Astrocyte of the cerebellum (primary cell): ENCODE results near the gene IQSEC1.

Experiments
- DNase-seq: peaks from one replicate; pipeline ENCODE4 v3.0.0-alpha.2; 2011; ENCODE audit warnings: low read depth
- H3K4me3 ChIP-seq: 2 replicates; pipeline ENCODE4 v1.5.1; 2011; ENCODE audit warnings: mild to moderate bottlenecking, low read depth, low read length, moderate library complexity
- in situ Hi-C: cut with HindIII; loops from 2 replicates; pipeline ENCODE4 v1.10.0; 2017; ENCODE audit warnings: low sequenced_read_pairs
- TF ChIP-seq, protein P1 (sequence below): IDR thresholded peaks from 2 replicates; pipeline ENCODE4 v1.5.1; 2012; ENCODE audit warnings: low read length, low read depth, moderate library complexity, mild to moderate bottlenecking; ENCODE audit errors: missing control alignments

IQSEC1 gene

DNA sequence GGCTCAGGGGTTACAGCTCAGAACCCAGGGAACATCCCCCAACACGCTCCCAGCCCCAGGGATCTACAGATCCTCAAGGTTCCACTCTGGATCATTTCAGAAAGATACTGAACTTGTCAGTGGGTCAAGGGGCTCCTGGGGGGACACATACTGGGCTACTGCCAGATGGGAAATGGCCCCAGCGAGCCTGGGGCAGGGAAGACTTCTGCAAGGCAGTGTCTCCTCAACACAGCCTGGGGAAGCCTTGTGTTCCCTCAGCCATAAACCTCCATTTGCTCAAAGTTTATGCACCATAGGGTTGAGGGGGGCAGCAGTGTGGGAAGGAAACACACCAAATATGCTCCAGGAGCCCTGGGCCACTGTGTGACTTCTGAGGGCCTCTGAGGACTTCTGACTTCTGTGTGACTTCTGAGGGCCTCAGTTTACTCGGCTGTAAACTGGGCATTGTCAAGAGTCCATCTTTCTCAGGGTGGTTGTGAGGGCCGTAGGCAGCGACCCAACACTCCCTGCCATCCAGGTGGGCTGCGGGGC lies 58.4 kb downstream of the IQSEC1 start:
- no peak overlapping the region for H3K4me3 ChIP-seq
- TF ChIP-seq, protein P1, sequence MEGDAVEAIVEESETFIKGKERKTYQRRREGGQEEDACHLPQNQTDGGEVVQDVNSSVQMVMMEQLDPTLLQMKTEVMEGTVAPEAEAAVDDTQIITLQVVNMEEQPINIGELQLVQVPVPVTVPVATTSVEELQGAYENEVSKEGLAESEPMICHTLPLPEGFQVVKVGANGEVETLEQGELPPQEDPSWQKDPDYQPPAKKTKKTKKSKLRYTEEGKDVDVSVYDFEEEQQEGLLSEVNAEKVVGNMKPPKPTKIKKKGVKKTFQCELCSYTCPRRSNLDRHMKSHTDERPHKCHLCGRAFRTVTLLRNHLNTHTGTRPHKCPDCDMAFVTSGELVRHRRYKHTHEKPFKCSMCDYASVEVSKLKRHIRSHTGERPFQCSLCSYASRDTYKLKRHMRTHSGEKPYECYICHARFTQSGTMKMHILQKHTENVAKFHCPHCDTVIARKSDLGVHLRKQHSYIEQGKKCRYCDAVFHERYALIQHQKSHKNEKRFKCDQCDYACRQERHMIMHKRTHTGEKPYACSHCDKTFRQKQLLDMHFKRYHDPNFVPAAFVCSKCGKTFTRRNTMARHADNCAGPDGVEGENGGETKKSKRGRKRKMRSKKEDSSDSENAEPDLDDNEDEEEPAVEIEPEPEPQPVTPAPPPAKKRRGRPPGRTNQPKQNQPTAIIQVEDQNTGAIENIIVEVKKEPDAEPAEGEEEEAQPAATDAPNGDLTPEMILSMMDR = no peak
- no peak for DNase-seq
- in situ Hi-C loops = no loop called here

DNA sequence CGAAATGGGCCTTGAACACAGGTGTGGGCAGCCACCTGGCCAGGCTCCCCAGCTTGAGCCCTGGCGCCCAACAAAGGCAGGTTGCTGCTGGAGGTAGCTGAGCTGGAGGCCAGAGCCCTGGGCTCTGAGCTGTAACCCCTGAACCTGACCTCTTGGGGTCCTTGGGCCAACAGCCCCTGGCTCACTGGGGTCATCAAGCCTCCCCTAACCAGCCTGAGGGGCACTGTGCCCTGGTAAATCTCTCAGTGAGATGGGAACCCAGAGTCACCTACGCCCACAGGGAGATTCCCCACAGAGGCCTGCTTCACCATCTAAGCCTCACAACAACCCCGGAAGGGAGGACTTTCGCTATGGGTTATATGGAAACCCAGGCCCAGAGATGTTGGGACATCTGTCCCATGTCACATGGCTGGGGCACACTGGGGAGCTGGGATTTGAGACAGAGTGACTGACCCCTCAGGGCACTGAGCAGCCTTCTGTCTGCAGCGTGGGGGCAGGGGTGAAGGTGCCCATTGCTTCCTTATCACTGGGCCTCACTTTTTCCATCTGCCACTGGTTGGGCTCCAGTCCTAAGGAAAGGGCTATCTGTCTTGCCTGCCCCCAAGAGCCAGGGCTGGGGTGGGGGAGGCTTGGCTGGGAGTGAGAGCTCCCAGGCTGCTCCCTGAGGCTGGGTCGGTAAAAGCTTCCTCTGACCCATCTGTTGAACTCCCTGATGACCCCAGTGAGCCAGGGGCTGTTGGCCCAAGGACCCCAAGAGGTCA lies 59.1 kb downstream of the IQSEC1 start:
- TF ChIP-seq, protein P1 = no peak
- in situ Hi-C loops = no loop called here
- DNase-seq = no peak
- no peak overlapping the region for H3K4me3 ChIP-seq

DNA sequence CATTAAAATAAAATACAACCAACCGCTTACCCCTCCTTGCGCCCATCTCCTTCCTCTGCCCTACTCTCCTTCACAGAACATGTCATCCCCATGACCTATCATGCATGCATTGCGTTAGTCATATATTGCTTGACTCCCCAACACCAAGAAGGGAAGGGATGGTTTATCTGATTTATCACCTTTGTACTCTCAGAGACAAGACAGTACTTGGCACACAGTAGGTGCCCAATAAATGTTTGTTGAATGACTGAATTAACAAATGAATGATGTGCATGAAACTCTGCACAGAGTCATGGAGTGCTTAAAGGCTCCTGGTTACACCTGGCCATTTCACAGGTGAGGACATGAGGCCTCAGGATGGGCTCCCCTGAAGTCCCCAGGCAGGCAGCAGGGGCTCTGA lies 59.7 kb downstream of the IQSEC1 start:
- TF ChIP-seq, protein P1 = no peak
- in situ Hi-C loops = no loop called here
- no peak overlapping the region for H3K4me3 ChIP-seq
- no peak for DNase-seq

DNA sequence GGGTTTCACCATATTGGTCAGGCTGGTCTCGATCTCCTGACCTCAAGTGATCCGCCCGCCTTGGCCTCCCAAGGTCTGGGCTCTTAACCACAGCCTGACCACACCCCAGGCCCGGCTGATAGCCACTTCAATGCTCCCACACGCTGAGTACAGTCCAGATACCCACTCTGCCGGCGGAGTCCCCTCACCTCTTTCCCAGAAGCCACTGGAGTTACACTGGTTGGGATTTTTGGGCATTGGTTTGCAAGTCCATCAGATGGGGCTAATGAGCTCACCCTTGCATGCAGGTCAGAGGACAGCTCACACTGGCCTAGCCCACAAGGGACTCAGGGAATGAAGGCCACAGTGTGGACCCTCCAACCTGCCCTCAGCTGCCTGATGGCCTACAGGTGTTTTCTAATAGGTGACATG lies 60.1 kb downstream of the IQSEC1 start:
- no peak for DNase-seq
- H3K4me3 ChIP-seq = no peak overlapping the region
- in situ Hi-C loops = no loop called here
- TF ChIP-seq, protein P1 = no peak

DNA sequence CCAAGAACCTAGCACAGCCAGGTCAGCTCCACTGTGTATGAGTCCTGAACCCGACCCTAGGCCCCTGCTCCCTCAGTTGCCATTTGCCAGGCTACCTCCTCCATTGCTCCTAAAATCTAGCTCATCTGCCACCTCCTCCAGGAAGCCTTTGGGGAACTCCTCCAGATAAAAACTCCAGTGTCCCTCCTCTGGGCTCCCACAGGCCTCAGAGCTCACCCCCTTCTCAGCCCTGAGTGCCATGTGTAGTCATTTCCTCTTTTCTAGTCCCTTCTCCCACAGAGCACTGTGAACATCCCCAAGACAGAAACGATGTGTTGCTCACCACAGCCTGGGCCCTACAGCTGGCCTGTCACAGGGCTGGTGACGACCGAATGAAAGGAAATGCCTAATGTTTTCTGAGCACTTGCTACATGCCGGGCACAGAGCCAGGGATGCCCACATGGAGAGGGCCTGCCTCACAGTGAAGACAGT lies 61.0 kb downstream of the IQSEC1 start:
- in situ Hi-C loops = no loop called here
- DNase-seq = no peak
- TF ChIP-seq, protein P1 = no peak
- no peak overlapping the region for H3K4me3 ChIP-seq

DNA sequence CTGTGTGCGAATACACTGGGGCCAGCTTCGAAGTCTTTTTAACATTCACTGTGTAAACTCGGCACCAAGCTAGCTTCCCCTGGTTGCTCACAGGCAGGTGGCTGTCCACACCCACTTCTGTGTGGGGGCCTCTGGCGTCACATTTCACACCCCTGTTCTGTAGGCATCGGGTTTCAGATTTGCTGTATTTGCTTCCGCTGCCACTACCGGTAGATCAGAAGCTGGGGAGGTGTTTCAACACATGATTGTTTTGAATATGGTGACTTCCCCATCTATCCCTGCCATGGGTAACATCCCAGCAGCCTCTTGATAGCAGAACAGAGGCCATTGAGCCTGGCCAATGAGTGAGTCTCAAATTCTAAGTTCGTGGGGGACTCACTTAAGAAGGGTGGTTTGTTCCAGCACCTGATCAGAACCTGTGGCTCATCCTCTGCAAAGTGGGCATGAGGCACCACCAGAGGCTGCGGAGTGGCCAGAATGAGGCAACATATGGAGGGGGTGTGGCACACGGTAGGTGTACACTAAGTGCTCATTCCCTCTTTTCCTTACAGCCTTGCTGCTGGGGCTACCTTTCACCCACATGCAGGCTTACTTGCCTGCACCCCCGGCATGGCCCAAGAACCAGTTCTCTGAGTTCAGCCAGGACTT lies 61.5 kb downstream of the IQSEC1 start:
- TF ChIP-seq, protein P1 = no peak
- no peak for DNase-seq
- no peak overlapping the region for H3K4me3 ChIP-seq
- in situ Hi-C loops = no loop called here
